Measurements from ENCODE around the gene TTC9.

DNA sequence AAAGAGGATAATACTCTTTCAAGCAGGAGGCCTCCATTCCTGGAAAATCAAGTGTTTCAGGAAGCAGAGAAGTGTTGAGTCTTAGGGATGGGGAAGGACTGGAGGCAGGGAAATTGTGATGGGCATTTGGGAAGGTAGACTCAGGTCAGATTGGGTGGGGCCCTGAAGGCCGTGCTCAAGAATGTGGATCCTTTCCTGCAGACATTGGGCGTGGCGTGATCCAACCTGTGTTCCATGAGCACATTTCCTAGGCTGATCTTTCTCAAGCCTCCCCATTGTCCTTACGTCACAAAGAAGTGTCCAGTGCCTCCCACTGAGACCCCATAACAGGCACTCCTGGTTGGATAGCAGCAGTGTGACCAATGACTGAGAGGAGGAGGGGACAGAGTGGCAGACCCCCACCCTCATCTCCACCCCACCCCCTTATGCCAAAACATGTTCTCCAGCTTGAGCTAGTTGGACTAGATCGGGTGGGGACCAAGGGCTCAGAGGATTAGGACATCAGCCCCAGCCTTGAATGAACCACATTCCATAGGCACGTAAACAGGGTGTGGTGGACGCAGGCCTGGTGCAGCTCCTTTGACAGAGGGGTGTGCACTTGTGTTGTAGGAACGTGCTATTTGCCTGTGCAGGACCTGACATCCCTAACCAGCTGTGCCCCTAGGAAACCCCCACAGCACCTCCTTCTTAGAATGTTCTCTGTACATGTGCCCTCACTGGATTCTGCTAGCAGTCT lies 76.8 kb downstream of the TTC9 start:
- TF ChIP-seq POLR2A (IDR thresholded peaks at IDR 0.05; ENCODE audit: low read length): no peak
- no peak for TF ChIP-seq GATA1 (IDR thresholded peaks at IDR 0.05; ENCODE audit: low read depth, low read length)

All from erythroblast (primary cell).